Duodenal mucosa (tissue), 2 donors: ENCODE measurements around the gene NOL12.
A peak's percentile ranks its signal among the peaks of the same experiment; 100 is the strongest.
"Not testable (repeated sequence)": the region's sequence is repeated elsewhere in the genome, so short reads cannot be mapped to it uniquely, and the experiment has no call there.

Source experiments
- H3K27ac ChIP-seq: one replicate; pipeline ENCODE4 v1.7.0; 2013; ENCODE audit warnings: low read depth, low read length
- H3K27me3 ChIP-seq, 2 donors: one replicate each; pipeline ENCODE4 v1.7.0; 2013; ENCODE audit warnings: low read length in 2 of 2, control low read depth in 1 of 2; ENCODE audit not compliant: insufficient read depth in 2 of 2, control insufficient read depth in 1 of 2
- H3K36me3 ChIP-seq, 2 donors: one replicate each; pipeline ENCODE4 v1.7.0; 2013; ENCODE audit warnings: low read length in 2 of 2, control low read depth in 1 of 2; ENCODE audit not compliant: insufficient read depth in 2 of 2, control insufficient read depth in 1 of 2
- H3K4me1 ChIP-seq, 2 donors: one replicate each; pipeline ENCODE4 v1.7.0; 2013; ENCODE audit warnings: low read length in 2 of 2, control low read depth in 1 of 2; ENCODE audit not compliant: insufficient read depth in 2 of 2, control insufficient read depth in 1 of 2
- H3K4me3 ChIP-seq, 2 donors: one replicate each; pipeline ENCODE4 v1.7.0; 2013; ENCODE audit warnings: low read length in 2 of 2, low read depth in 1 of 2
- H3K9ac ChIP-seq, 2 donors: one replicate each; pipeline ENCODE4 v1.7.0; 2013; ENCODE audit warnings: low read length in 2 of 2, low read depth in 1 of 2
- H3K9me3 ChIP-seq, 2 donors: one replicate each; pipeline ENCODE4 v1.7.0; 2013; ENCODE audit warnings: low read length in 2 of 2, control low read depth in 1 of 2; ENCODE audit not compliant: control insufficient read depth in 1 of 2

NOL12 gene

DNA sequence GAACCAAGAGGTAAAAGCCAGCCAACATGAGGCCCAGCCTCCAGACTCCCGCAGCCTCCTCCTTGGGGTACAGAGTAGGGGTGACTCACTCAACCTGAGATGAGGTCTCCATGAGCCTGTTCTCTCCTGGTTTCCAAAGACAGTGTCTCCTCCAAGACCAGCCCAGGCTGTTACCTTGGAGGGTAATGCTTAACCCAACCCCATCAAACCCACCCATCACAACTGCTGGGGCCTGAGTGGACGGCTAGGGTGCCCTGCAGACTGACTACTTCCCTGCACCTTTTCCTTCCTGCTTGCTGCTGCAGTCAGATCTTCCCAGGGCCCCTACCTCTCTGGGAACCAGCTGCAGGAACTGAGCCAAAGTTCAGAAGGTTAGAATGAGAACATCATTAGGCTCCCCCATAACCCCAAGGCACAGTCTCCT is 5.1 kb upstream of the NOL12 start:
- Histone ChIP-seq H3K27ac (no peak overlapping the region), H3K27me3 (no peaks in the 10 kb centered on the region), H3K4me3 (no peak overlapping the region), H3K9me3 (no peaks in the 10 kb centered on the region), H3K36me3 (no peaks in the 10 kb centered on the region), H3K9ac (peak overlapping the region in 1 of 2 donors; percentile 2), H3K4me1 (peaks cover 25 to 34% of the 10 kb centered on the region in 2 donors)

DNA sequence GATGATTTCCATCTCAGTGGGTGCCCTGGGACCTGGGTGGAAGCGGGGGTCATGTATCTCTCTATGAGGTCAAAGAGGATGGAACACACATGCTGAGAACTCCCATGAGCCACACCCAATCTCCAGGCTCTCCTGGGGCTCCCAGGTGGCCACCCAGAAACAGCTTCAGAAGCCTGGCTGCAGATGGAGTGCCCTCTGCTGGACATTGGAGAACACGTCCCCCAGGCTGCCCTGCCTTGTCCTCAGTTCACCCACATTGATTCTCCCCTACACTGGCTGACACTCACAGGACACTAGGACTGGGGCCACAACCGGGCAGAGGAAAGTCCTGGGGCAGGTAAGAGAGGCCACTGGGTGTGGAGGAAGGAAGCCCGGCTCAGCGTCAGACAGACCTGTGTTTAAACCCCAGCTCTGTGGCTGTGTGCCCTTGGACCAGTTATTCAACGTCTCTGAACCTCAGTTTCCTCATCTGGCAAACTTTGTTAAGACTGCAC is 4.5 kb upstream of the NOL12 start:
- no peaks in the 10 kb centered on the region for H3K36me3 ChIP-seq
- H3K4me3 ChIP-seq = no peak overlapping the region
- no peaks in the 10 kb centered on the region for H3K27me3 ChIP-seq
- H3K9me3 ChIP-seq = no peaks in the 10 kb centered on the region
- H3K9ac ChIP-seq = no peak overlapping the region
- H3K27ac ChIP-seq = no peak overlapping the region
- peaks cover 25 to 34% of the 10 kb centered on the region in 2 donors for H3K4me1 ChIP-seq

DNA sequence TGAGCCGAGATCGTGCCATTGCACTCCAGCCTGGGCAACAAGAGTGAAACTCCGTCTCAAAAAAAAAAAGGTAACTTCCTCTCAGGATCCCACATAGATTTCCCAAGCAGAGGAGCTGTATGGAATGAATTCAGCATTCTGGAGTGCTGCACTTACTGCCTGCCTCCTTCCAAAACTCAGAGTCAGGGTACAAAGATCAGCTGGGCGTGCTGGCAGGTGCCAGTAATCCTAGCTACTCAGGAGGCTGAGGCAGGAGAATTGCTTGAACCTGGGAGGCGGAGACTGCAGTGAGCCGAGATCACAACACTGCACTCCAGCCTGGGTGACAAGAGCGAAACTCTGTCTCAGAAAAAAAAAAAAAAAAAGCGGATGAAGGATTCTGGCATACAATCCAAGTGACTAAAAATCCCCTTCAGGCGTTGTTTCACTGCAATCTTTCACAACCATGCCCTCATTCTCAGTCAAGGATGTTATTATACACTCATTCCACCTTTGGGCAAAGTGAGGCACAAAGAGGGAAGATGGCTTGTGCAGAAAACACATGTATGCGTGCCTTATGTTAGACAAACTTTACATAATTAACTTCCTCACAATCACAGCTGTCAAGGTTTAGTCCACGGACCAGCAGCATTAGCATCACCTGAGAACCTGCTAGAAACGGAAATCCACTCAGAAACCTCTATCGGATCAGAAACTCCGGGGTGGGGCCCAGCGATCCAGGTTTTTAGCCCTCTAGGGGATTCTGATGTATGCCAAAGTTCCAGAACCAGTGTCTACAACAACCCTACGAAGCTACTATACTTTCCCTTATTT is 1.1 kb upstream of the NOL12 start:
- Histone ChIP-seq H3K9ac (peak overlapping the region; percentile 16 to 43), H3K36me3 (peaks cover 7 to 17% of the 10 kb centered on the region in 2 donors), H3K4me1 (peaks cover 40 to 49% of the 10 kb centered on the region in 2 donors), H3K27ac (peak overlapping the region; percentile 33), H3K27me3 (no peaks in the 10 kb centered on the region), H3K9me3 (no peaks in the 10 kb centered on the region), H3K4me3 (no peak overlapping the region)

DNA sequence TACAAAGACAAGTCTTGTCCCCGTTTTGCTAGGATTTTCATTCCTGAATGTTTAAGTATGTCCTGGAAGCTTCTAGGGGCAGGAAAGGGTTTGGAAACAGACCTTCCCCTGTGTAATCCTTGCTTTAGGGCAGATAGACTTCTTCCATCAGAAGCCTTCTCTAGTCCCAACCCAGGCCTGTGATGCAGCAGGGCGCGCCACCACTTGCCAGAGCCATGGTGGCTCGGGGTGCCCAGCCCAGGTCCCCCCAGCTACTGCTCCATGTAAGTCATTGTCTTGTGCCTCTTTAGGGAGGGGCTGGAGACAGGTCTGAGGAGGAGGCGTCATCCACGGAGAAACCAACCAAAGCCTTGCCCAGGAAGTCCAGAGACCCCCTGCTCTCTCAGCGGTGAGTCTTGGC is 4.3 kb downstream of the NOL12 start:
- Histone ChIP-seq H3K9ac (no peak overlapping the region), H3K9me3 (no peaks in the 10 kb centered on the region), H3K4me1 (peaks cover 25 to 28% of the 10 kb centered on the region in 2 donors), H3K36me3 (peaks cover 33 to 59% of the 10 kb centered on the region in 2 donors), H3K27ac (no peak overlapping the region), H3K4me3 (no peak overlapping the region), H3K27me3 (no peaks in the 10 kb centered on the region)

DNA sequence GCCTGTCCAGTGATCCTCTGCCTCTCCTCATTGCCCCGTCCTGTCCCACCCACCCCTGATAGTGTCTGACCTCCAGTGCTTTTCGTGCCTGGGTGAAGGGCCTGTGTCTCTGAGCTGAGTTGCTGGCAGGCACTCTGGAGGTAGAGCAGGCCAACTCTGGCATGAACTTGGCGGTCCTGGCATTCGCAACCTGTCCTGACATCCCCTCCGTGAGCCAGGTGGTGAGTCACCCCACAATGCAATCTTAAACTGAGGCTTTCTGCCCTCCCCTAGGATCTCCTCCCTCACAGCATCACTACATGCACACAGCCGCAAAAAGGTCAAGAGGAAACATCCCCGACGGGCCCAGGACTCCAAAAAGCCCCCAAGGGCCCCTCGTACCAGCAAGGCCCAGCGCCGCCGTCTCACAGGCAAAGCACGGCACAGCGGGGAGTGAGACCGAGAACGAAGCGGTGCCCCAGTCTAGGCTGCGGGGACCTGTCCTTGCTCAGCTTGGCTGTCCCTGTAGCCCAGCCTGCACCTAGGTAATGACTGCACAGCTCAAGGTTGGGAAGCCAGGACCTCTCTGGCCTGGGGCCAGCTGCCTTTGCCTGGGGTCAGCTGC is 4.9 kb downstream of the NOL12 start:
- Histone ChIP-seq H3K9ac (no peak overlapping the region), H3K36me3 (peaks cover 33 to 65% of the 10 kb centered on the region in 2 donors), H3K27ac (no peak overlapping the region), H3K4me1 (peaks cover 23 to 24% of the 10 kb centered on the region in 2 donors), H3K27me3 (no peaks in the 10 kb centered on the region), H3K4me3 (no peak overlapping the region), H3K9me3 (no peaks in the 10 kb centered on the region)

DNA sequence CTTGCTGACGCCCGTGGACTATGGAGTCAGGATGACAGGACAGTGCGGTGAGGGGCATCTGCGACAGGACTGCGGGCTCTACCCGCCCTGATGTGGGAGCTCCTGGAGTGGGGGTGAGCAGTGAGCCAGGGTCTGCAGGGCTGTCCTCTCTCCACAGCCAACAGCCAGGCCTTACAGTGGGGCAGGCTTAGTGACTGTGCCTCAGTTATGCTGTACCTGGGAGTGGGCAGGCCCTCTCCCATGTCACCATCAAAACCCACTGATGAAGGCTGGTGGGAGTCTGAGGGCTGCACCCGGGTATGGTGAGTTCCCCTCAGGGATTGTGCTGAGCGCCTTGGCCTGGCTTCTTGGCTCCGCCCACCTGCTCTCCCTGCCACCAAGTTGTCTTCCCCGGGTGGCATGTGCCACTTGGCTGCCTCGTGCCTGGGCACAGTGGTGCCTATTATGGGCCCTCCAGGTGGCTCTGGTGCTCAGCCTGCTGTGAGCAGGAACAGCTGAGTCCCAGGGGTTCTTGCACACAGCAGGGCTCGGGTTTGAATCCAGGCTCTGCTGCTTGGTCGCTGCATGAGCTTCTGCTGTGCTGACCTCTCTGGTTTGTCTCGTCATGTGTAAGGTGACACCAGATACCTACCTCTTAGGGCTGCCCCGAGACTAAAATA is 6.6 kb downstream of the NOL12 start:
- Histone ChIP-seq H3K27me3 (no peaks in the 10 kb centered on the region), H3K9ac (no peak overlapping the region), H3K4me3 (no peak overlapping the region), H3K27ac (no peak overlapping the region), H3K9me3 (no peaks in the 10 kb centered on the region), H3K4me1 (peaks cover 17 to 20% of the 10 kb centered on the region in 2 donors), H3K36me3 (peaks cover 33 to 65% of the 10 kb centered on the region in 2 donors)

DNA sequence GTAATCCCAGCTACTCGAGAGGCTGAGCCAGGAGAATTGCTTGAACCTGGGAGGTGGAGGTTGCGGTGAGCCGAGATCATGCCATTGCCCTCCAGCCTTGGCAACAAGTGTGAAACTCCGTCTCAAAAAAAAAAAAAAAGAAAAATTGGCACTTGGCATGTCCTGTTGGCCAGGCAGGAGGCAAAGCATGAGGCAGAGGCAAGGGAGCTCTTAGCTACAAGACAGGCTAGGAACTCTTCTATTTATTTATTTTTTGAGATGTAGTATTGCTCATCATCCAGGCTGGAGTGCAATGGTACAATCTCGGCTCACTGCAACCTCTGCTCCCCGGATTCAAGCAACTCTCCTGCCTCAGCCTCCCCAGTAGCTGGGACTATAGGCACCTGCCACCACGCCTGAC is 8.0 kb downstream of the NOL12 start:
- peaks cover 26 to 54% of the 10 kb centered on the region in 2 donors for H3K36me3 ChIP-seq
- peaks cover 7 to 11% of the 10 kb centered on the region in 2 donors for H3K4me1 ChIP-seq
- H3K9me3 ChIP-seq, H3K9ac ChIP-seq, H3K4me3 ChIP-seq, H3K27me3 ChIP-seq, H3K27ac ChIP-seq: not testable (repeated sequence)

DNA sequence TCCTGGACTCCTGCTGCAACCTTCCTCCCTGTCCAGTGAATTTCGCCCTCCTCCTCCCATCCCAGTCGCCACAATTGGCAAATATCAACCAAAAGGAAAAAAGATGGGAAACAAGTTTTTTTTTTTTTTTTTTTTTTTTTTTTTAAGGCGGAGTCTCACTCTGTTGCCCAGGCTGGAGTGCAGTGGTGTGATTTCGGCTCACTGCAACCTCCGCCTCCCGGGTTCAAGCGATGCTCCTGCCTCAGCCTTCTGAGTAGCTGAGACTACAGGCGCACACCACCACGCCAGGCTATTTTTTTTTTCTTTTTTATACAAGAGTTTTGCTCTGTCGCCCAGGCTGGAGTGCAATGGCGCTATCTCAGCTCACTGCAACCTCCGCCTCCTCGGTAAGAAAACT is 10.1 kb downstream of the NOL12 start:
- H3K9ac ChIP-seq = not testable (repeated sequence)

DNA sequence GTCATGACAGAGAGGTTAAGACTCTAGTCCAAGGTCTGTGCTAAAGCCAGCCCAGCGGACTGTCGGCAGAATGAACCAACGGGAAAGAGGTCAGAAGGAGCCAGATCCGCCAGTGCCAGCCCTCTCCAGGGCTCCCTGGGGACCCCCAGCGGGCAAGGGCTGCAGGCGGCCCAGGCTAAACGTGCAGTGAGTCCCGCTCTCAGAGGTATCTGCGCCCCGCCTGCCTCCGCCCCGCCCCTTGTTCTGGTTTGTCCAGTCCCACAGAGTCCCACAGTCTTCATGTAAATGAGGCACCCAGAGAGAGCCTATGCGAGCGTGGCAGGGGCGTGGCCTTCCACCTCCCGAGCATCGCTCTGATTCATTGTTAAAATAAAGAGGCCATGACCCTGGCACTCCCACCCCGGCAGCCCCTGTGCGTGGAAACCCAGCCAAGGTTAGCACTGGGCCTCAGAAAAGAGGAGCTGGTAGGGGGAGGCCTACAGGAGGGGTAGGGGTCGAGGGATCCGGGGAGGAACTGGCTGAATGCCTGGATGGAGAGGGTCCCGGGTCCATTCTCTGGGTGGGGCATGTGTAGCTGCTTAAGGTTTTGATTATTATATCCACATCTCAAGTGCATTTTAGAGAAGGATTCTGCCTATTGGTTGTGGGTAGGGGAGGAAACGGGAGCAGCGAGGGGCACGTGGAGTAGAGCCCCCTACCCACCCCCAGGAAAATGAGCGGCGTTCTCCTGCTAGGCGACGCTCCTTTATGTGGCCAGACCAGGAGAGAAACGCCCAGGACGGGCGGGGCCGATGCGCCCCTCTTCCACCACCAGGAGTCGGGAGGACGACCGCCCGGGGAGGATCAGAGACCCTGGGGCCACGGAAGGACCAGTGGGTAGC is 10.8 kb downstream of the NOL12 start, which contains the start of gene TRIOBP:
Gene TRIOBP (plus strand): TSS at position 392 of the 881 bp plus-strand sequence. CDS start 4,318 bp downstream, outside the sequence.
- no peak within 1 kb of the TSS for H3K27ac ChIP-seq
- peaks cover 12 to 31% of the 10 kb centered on the region in 2 donors for H3K36me3 ChIP-seq
- peaks cover 5 to 6% of the 10 kb centered on the region in 2 donors for H3K4me1 ChIP-seq
- H3K4me3 ChIP-seq = no peak within 1 kb of the TSS
- no peaks in the 10 kb centered on the region for H3K9me3 ChIP-seq
- no peak within 1 kb of the TSS for H3K9ac ChIP-seq
- H3K27me3 ChIP-seq = no peaks in the 10 kb centered on the region

More for the DNA sequence above, 10.1 kb downstream of the NOL12 start:
- not testable (repeated sequence) for H3K4me3 ChIP-seq, H3K9me3 ChIP-seq, H3K4me1 ChIP-seq, H3K27me3 ChIP-seq, H3K27ac ChIP-seq
- H3K36me3 ChIP-seq = peaks cover 18 to 37% of the 10 kb centered on the region in 2 donors
